IMR-90 (cell line): ENCODE data around the gene RING1. TPM values are rescaled to one million over a fixed set of nuclear protein-coding genes. Genes with fewer than 3 reads are reported as not detected.

Source experiments
- ATAC-seq: fragments of 200-7000 bp; cut with Tn5 transposase; 2 replicates; pipeline ENCODE4 v1.9.1; 2020; ENCODE audit warnings: low read depth, mild to moderate bottlenecking, moderate library complexity
- BruUV-seq: library from RNA; stranded (reverse); fragments of 400-500 nt; replicated peaks from 2 replicates; lab custom pipeline; 2021; lab: Mats Ljungman, UMichigan
- CTCF ChIA-PET: fragments of 300-600 bp; formaldehyde crosslinking; extraction: SDS; loops from one replicate; lab custom pipeline; 2021; ENCODE audit warnings: antibody characterized with exemption; lab: Yijun Ruan, JAX
- POLR2A ChIA-PET: fragments of 300-600 bp; sonication (Branson Sonifier 250); formaldehyde crosslinking; loops from one replicate; lab custom pipeline; 2022; ENCODE audit warnings: antibody characterized with exemption; ENCODE audit not compliant: unreplicated experiment; lab: Charles Lee
- DNase-seq: peaks from one replicate; pipeline ENCODE4 v3.0.0; 2013
- H2AFZ ChIP-seq: replicated peaks from 2 replicates; pipeline ENCODE3; 2013; ENCODE audit warnings: low read length, mild to moderate bottlenecking; ENCODE audit not compliant: poor library complexity
- H2AK5ac ChIP-seq: 2 replicates; pipeline ENCODE4 v1.6.1; 2013; ENCODE audit warnings: low read depth, low read length, inconsistent platforms
- H2AK9ac ChIP-seq: replicated peaks from 2 replicates; pipeline ENCODE3; 2013; ENCODE audit warnings: mild to moderate bottlenecking, low read depth, low read length, moderate library complexity; ENCODE audit not compliant: poor library complexity
- H2BK120ac ChIP-seq: 2 replicates; pipeline ENCODE4 v1.6.1; 2013; ENCODE audit warnings: low read depth, low read length, inconsistent platforms
- H2BK15ac ChIP-seq: 3 replicates; pipeline ENCODE4 v1.6.1; 2013; ENCODE audit warnings: low read depth, low read length, inconsistent platforms
- H2BK20ac ChIP-seq: 2 replicates; pipeline ENCODE4 v1.6.1; 2013; ENCODE audit warnings: low read depth, mild to moderate bottlenecking, inconsistent platforms, low read length, moderate library complexity
- H2BK5ac ChIP-seq: 2 replicates; pipeline ENCODE4 v1.6.1; 2013; ENCODE audit warnings: mild to moderate bottlenecking, low read depth, low read length, inconsistent platforms; ENCODE audit not compliant: poor library complexity, severe bottlenecking
- H3K14ac ChIP-seq: replicated peaks from 2 replicates; pipeline ENCODE4 v1.6.1; 2013; ENCODE audit warnings: low read depth, low read length, inconsistent platforms
- H3K18ac ChIP-seq: 2 replicates; pipeline ENCODE4 v1.6.1; 2013; ENCODE audit warnings: low read depth, low read length, control low read depth
- H3K23ac ChIP-seq: 2 replicates; pipeline ENCODE4 v1.6.1; 2013; ENCODE audit warnings: low read depth, low read length, inconsistent platforms
- H3K27ac ChIP-seq: 2 replicates; pipeline ENCODE4 v1.5.1; 2013; ENCODE audit warnings: mild to moderate bottlenecking, control low read depth, low read length; ENCODE audit not compliant: insufficient read depth
- H3K27me3 ChIP-seq: 2 replicates; pipeline ENCODE4 v1.6.1; 2013; ENCODE audit warnings: low read length; ENCODE audit not compliant: control insufficient read depth, insufficient read depth
- H3K36me3 ChIP-seq: 2 replicates; pipeline ENCODE4 v1.6.1; 2013; ENCODE audit warnings: low read length, mixed read lengths; ENCODE audit not compliant: control insufficient read depth, insufficient read depth
- H3K4ac ChIP-seq: 2 replicates; pipeline ENCODE4 v1.6.1; 2013; ENCODE audit warnings: low read depth, low read length, inconsistent platforms
- H3K4me1 ChIP-seq: 2 replicates; pipeline ENCODE4 v1.6.1; 2013; ENCODE audit warnings: low read length, mixed read lengths; ENCODE audit not compliant: control insufficient read depth, insufficient read depth
- H3K4me2 ChIP-seq: 2 replicates; pipeline ENCODE4 v1.6.1; 2013; ENCODE audit warnings: low read depth, mild to moderate bottlenecking, control low read depth, low read length, moderate library complexity
- H3K4me3 ChIP-seq: 2 replicates; pipeline ENCODE4 v1.5.1; 2013; ENCODE audit warnings: low read depth, mild to moderate bottlenecking, control low read depth, low read length, moderate library complexity; ENCODE audit not compliant: insufficient read depth
- H3K56ac ChIP-seq: 2 replicates; pipeline ENCODE4 v1.6.1; 2013; ENCODE audit warnings: low read length, inconsistent platforms; ENCODE audit not compliant: insufficient read depth; ENCODE audit errors: extremely low read depth
- H3K79me1 ChIP-seq, 2 experiments: 2 replicates each; pipeline ENCODE4 v1.6.1; 2013; ENCODE audit warnings: low read length in 2 of 2, inconsistent platforms in 1 of 2, low read depth in 1 of 2
- H3K9ac ChIP-seq: 2 replicates; pipeline ENCODE4 v1.6.1; 2013; ENCODE audit warnings: low read depth, low read length, control low read depth
- H3K9me1 ChIP-seq: 2 replicates; pipeline ENCODE4 v1.6.1; 2013; ENCODE audit warnings: low read length, inconsistent platforms; ENCODE audit not compliant: insufficient read depth
- H3K9me3 ChIP-seq: 2 replicates; pipeline ENCODE4 v1.6.1; 2013; ENCODE audit warnings: low read length; ENCODE audit not compliant: control insufficient read depth, insufficient read depth
- H4K20me1 ChIP-seq: 2 replicates; pipeline ENCODE4 v1.6.1; 2013; ENCODE audit warnings: low read length, inconsistent platforms; ENCODE audit not compliant: insufficient read depth
- H4K5ac ChIP-seq: 2 replicates; pipeline ENCODE4 v1.6.1; 2013; ENCODE audit warnings: mild to moderate bottlenecking, low read depth, low read length, control low read depth
- H4K8ac ChIP-seq, 2 experiments: 2 replicates each; pipeline ENCODE4 v1.6.1; 2013; ENCODE audit warnings: low read depth in 2 of 2, low read length in 2 of 2, control low read depth in 1 of 2, inconsistent platforms in 1 of 2
- H4K91ac ChIP-seq: 2 replicates; pipeline ENCODE4 v1.6.1; 2013; ENCODE audit warnings: low read depth, low read length, inconsistent platforms; ENCODE audit not compliant: insufficient read depth
- BHLHE40 ChIP-seq: fragments of 150-350 bp; IDR thresholded peaks from 2 replicates; pipeline ENCODE4 v1.6.1; 2016; ENCODE audit warnings: mild to moderate bottlenecking, low read depth, low read length
- CEBPB ChIP-seq: IDR thresholded peaks from 2 replicates; pipeline ENCODE4 v1.6.1; 2012; ENCODE audit warnings: low read depth, low read length, improper control_type of control experiment
- MXI1 ChIP-seq: IDR thresholded peaks from 2 replicates; pipeline ENCODE4 v1.6.1; 2012; ENCODE audit warnings: low read depth, mild to moderate bottlenecking, low read length, moderate library complexity, borderline replicate concordance
- NFE2L2 ChIP-seq: fragments of 150-350 bp; IDR thresholded peaks from 2 replicates; pipeline ENCODE4 v1.6.1; 2016; ENCODE audit warnings: low read depth, mild to moderate bottlenecking, low read length
- POLR2A ChIP-seq: IDR thresholded peaks from 2 replicates; pipeline ENCODE4 v1.6.1; 2012; ENCODE audit warnings: mild to moderate bottlenecking, low read depth, low read length
- WGBS, 2 experiments: methylation state at CpG; one replicate each; pipeline versions ENCODE4 v1.1.5 to v1.1.7; 2013; ENCODE audit warnings: missing lambda C conversion rate in 2 of 2; ENCODE audit not compliant: insufficient read length in 1 of 2; ENCODE audit errors: extremely low coverage in 2 of 2; 5-methylcytosine and 5-hydroxymethylcytosine counted together
- dilution Hi-C: fragments of 300-500 bp; cut with HindIII; formaldehyde crosslinking; loops from one replicate; pipeline ENCODE4 v1.14.3; 2018; ENCODE audit warnings: low sequenced_read_pairs; ENCODE audit not compliant: unreplicated experiment
- in situ Hi-C: fragments of 300-500 bp; cut with MboI; formaldehyde crosslinking; loops from 3 replicates; pipeline ENCODE4 v1.14.3; 2019; ENCODE audit warnings: low sequenced_read_pairs, inconsistent platforms, mixed read lengths
- intact Hi-C: fragments of 100-400 bp; cut with micrococcal nuclease; formaldehyde crosslinking; loops from 2 replicates; pipeline ENCODE4 v1.10.0; 2022
- polyA plus RNA-seq, 3 experiments: library from polyadenylated mRNA; depleted of rRNA; stranded (reverse); fragments of >200 nt; gene quantifications; 2 replicates each; pipeline ENCODE4 v1.2.3, GENCODE V29; 2012; ENCODE audit warnings: low replicate concordance in 1 of 3
- total RNA-seq: library from RNA; depleted of rRNA; stranded (reverse); fragments of >200 nt; gene quantifications from 2 replicates; pipeline ENCODE4 v1.2.3, GENCODE V29; 2012
- TF ChIP-seq, protein P1 (sequence below): fragments of 150-350 bp; IDR thresholded peaks from 2 replicates; pipeline ENCODE4 v1.6.1; 2016; ENCODE audit warnings: low read depth, mild to moderate bottlenecking, low read length, moderate library complexity, borderline replicate concordance

RING1 gene
- total and polyA plus RNA-seq, 2 of the 4 experiments (the other 2 are of a cell fraction): 14.9 to 40.8 TPM

DNA sequence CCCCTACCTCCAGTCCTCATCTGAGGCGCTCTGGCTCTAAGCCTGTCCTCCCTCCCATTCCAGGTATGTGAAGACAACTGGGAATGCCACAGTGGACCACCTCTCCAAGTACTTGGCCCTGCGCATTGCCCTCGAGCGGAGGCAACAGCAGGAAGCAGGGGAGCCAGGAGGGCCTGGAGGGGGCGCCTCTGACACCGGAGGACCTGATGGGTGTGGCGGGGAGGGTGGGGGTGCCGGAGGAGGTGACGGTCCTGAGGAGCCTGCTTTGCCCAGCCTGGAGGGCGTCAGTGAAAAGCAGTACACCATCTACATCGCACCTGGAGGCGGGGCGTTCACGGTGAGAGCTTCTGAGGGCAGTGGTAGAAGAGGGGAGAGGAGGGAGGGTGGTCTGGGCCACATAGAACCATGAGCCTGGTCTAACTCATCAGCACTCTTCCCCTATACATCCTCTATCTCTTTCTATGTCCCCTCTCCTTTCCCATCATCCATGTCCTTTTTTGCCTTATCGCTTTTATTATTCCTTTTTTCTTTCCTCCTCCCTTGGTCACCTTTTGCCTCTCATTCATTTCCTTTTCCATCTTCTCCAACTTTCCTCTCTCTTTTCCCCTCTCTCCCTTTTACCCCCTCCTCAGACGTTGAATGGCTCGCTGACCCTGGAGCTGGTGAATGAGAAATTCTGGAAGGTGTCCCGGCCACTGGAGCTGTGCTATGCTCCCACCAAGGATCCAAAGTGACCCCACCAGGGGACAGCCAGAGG lies 3.5 kb downstream of the RING1 start:
- Histone ChIP-seq H4K20me1 (no peaks in the 10 kb centered on the region), H3K23ac (no peak overlapping the region), H3K9ac (no peak overlapping the region), H3K4me3 (no peak overlapping the region), H4K91ac (no peak overlapping the region), H3K27me3 (peaks cover 14% of the 10 kb centered on the region), H2AK9ac (peak overlapping the region; percentile 68), H2BK20ac (no peak overlapping the region), H3K36me3 (peaks cover 20% of the 10 kb centered on the region), H3K18ac (no peak overlapping the region), H2AK5ac (no peak overlapping the region), H3K4ac (no peak overlapping the region), H2AFZ (no peak overlapping the region), H3K9me3 (no peaks in the 10 kb centered on the region), H2BK120ac (no peak overlapping the region), H2BK15ac (no peak overlapping the region), H3K79me1 (peaks cover 7 to 30% of the 10 kb centered on the region in 2 experiments), H3K4me1 (peaks cover 5% of the 10 kb centered on the region), H4K8ac (no peak overlapping the region), H3K14ac (no peak overlapping the region), H3K9me1 (peaks cover 1% of the 10 kb centered on the region; the same call in 1 of the 2 replicates), H2BK5ac (no peak overlapping the region), H4K5ac (no peak overlapping the region), H3K27ac (no peak overlapping the region), H3K56ac (no peak overlapping the region), H3K4me2 (no peak overlapping the region)
- DNase-seq: no peak
- ChIA-PET CTCF (no interaction called here), POLR2A (no interaction called here)
- ATAC-seq: no peak
- in situ Hi-C loops (no loop called here), intact Hi-C loops (no loop called here), dilution Hi-C loops (no loop called here)
- no TSS peak for BruUV-seq
- TF ChIP-seq NFE2L2 (no peak), POLR2A (0 out of 2 replicates have a peak, but pooled peaks have one; percentile 15), CEBPB (no peak), BHLHE40 (no peak), MXI1 (no peak)
- TF ChIP-seq, protein P1, sequence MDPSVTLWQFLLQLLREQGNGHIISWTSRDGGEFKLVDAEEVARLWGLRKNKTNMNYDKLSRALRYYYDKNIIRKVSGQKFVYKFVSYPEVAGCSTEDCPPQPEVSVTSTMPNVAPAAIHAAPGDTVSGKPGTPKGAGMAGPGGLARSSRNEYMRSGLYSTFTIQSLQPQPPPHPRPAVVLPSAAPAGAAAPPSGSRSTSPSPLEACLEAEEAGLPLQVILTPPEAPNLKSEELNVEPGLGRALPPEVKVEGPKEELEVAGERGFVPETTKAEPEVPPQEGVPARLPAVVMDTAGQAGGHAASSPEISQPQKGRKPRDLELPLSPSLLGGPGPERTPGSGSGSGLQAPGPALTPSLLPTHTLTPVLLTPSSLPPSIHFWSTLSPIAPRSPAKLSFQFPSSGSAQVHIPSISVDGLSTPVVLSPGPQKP: no peak
- 100% methylated on average over 1 of the region's 18 CpGs for WGBS, 2 experiments
